Mucosa of stomach (tissue), 1 donor: ENCODE results near the gene CSNK1G3.

Experiments used
- H3K27me3 ChIP-seq: one replicate; pipeline ENCODE4 v1.7.0; 2013; ENCODE audit warnings: mild to moderate bottlenecking, low read length; ENCODE audit not compliant: control insufficient read depth, insufficient read depth
- H3K36me3 ChIP-seq: one replicate; pipeline ENCODE4 v1.7.0; 2013; ENCODE audit warnings: low read length; ENCODE audit not compliant: control insufficient read depth, insufficient read depth
- H3K4me1 ChIP-seq: one replicate; pipeline ENCODE4 v1.7.0; 2013; ENCODE audit warnings: mild to moderate bottlenecking, low read length; ENCODE audit not compliant: control insufficient read depth, insufficient read depth
- H3K4me3 ChIP-seq: one replicate; pipeline ENCODE4 v1.7.0; 2013; ENCODE audit warnings: low read length
- H3K9ac ChIP-seq: one replicate; pipeline ENCODE4 v1.7.0; 2013; ENCODE audit warnings: mild to moderate bottlenecking, low read length, moderate library complexity
- H3K9me3 ChIP-seq: one replicate; pipeline ENCODE4 v1.7.0; 2013; ENCODE audit warnings: mild to moderate bottlenecking, low read length, moderate library complexity; ENCODE audit not compliant: control insufficient read depth
- donor health status: Pancreatic carcinoma.

The CSNK1G3 gene

DNA sequence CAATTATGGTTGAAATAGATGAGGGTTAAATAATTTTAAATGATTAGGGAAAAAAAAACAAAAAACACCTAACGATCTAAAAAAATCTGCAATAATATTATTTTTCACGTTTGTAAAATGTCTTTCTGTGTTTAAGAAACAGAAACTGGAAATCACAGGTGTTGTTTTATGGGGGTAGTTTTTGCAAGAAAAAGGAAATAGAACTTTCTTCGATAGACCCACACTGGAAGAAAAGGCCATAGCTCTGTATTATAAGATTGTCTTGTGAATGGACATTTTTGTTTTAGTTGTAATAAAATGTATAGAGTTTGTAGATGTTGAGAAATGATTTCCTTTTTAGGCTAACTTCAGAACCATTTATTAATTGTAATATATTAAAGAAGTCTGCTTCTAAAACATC, 5.5 kb downstream of the CSNK1G3 start:
- H3K4me1 ChIP-seq = peaks cover 5% of the 10 kb centered on the region
- H3K36me3 ChIP-seq = no peaks in the 10 kb centered on the region
- H3K4me3 ChIP-seq = no peak overlapping the region
- no peak overlapping the region for H3K9ac ChIP-seq
- no peaks in the 10 kb centered on the region for H3K27me3 ChIP-seq
- H3K9me3 ChIP-seq = no peaks in the 10 kb centered on the region

DNA sequence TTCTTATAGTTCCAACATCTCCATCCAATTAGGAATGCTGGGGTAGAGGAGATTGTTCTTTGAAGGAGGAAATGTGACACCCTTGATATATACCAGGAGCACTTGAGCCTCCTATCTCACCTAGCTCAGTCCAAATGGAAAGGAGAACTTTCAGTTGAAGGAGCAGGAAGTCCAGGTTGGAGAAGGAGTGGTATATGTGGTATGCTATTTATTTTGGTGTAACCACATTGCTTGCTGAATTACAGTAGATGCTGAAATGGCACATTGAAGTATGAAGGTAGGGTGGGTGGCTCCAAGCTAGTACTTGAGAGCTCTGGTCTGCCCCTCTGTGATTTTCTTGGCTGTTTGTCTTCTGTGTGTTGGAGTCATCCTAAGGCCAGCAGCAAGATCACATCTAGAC, 6.1 kb downstream of the CSNK1G3 start:
- H3K27me3 ChIP-seq = no peaks in the 10 kb centered on the region
- no peaks in the 10 kb centered on the region for H3K9me3 ChIP-seq
- H3K4me3 ChIP-seq = no peak overlapping the region
- peaks cover 5% of the 10 kb centered on the region for H3K4me1 ChIP-seq
- no peaks in the 10 kb centered on the region for H3K36me3 ChIP-seq
- no peak overlapping the region for H3K9ac ChIP-seq

DNA sequence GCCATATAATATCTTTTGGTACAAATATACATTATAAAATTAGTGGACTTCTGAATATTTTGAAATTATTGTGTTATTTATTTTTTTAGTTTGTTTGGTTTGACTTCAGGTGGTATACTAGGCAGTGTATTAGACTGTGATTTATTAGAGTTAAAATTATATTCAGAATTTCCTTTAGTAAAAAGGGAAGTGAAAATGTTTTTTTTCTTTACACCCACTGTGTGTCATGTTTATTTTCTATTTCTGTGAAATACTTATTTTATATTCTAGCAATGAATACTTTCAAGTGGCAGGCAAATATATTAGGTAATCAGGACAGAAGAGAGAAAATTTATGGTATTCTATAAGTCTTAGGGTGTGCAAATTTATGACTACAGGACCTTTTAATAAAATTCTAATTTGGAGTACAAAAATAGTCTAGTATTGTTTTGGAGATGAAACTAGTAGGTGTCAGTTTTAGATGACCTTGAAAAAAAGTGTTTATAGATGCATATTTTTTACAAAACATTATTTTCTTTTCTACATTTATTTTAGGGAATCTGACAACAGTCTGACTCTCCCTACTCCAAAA, 8.8 kb downstream of the CSNK1G3 start:
- Histone ChIP-seq H3K27me3 (no peaks in the 10 kb centered on the region), H3K9ac (no peak overlapping the region), H3K4me1 (peaks cover 5% of the 10 kb centered on the region), H3K36me3 (no peaks in the 10 kb centered on the region), H3K4me3 (no peak overlapping the region), H3K9me3 (no peaks in the 10 kb centered on the region)

DNA sequence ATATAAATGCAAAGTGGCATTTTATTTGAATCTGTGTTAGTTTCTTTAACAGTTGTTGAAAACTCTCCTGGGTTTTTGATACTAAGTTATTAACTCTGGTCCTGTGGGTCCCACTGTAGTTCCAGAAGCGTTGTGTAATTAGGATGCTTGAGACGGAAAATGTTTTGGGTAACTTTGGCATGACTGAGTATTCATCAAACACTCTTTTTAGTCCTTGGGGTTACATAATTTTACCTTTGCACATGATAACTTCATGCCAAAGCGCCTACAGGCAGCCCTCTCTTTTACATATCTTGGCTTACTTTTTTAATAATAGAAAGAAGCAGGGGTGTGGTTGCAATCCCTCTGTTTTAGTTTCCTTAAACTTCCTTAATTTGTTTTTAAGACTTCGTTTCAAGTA, 12.2 kb downstream of the CSNK1G3 start:
- Histone ChIP-seq H3K4me1 (no peaks in the 10 kb centered on the region), H3K27me3 (no peaks in the 10 kb centered on the region), H3K9me3 (no peaks in the 10 kb centered on the region)

DNA sequence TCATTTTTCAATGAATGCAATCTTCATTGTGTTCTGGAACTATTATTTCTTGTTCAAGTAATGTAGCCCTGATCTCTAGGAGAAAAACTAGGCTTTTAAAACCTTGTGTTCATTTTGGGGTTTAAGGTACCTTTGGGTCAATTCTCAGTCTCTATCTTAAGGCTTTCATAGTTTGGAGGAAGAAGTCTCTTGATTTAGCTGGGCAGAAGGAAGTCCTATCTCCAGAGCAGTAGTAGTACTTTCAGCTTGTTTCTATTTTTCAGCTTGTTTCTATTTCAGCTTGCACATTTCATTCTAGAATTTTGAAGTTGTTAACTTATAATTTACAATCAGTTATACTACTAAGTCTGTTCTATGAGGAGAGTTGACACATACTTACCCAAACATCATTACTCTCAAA, 15.2 kb downstream of the CSNK1G3 start:
- Histone ChIP-seq H3K27me3 (no peaks in the 10 kb centered on the region), H3K9ac (no peak overlapping the region), H3K4me3 (no peak overlapping the region), H3K36me3 (no peaks in the 10 kb centered on the region), H3K4me1 (no peaks in the 10 kb centered on the region), H3K9me3 (no peaks in the 10 kb centered on the region)

More for the DNA sequence above, 12.2 kb downstream of the CSNK1G3 start:
- Histone ChIP-seq H3K36me3 (no peaks in the 10 kb centered on the region), H3K4me3 (no peak overlapping the region), H3K9ac (no peak overlapping the region)

DNA sequence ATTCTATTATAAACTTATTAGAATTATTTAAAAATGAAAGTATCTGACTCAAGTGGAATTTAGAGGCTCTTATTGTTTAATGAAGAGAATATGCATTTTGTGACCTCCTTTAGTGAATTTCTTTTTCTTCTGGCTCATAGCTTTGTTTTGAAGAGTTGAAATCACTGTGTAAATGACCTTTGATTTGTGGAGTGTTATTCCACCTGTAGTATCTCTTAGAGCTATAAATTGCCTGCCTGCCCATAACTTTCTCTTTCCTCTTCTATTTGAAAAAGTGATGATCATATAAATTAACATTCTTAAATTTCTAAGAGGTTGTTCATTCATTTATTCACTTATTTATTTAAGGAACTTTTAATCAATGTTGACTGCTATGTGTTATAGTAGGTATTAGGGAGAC, 16.1 kb downstream of the CSNK1G3 start:
- no peaks in the 10 kb centered on the region for H3K9me3 ChIP-seq
- H3K36me3 ChIP-seq = no peaks in the 10 kb centered on the region
- no peaks in the 10 kb centered on the region for H3K27me3 ChIP-seq
- H3K9ac ChIP-seq = no peak overlapping the region
- H3K4me3 ChIP-seq = no peak overlapping the region
- H3K4me1 ChIP-seq = no peaks in the 10 kb centered on the region

DNA sequence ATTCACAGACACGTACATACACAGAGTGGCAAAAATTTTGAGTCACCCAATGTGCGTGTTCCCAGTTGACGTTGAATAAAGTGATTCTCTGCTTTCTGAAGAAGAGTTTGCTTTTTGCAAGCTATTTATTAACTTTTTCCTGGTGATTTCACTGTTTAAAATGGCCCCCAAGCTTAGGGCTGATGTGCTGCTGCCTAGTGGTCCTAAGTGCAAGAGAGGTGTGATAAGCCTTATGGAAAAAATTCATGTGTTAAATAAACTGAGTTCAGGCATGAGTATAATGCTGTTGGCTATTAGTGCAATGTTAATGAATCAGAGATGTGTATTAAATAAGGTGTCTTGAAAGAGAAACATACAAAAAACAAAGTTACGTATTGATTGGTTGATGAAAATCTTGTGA, 16.9 kb downstream of the CSNK1G3 start:
- Histone ChIP-seq H3K9me3 (no peaks in the 10 kb centered on the region), H3K36me3 (no peaks in the 10 kb centered on the region), H3K9ac (no peak overlapping the region), H3K4me1 (no peaks in the 10 kb centered on the region), H3K27me3 (no peaks in the 10 kb centered on the region), H3K4me3 (no peak overlapping the region)

DNA sequence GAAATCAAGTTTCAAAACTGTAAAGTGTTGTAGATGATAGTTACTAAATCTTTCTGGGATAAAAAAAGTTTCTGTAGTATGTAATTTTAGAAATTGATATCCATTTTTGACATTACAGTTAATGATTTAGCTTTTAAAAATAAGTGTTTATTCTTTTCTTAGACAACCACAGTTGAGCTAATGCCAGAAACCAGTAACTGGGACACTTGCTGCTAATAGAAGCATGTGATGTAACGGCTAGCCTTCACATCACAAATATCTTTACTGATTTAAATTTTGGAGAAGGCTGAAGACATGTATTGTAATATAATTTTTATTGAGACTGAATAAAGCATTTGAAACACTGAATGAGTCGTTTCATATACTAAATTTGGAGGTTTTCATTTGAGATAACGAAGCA, 18.8 kb downstream of the CSNK1G3 start:
- H3K4me3 ChIP-seq = no peak overlapping the region
- no peaks in the 10 kb centered on the region for H3K9me3 ChIP-seq
- H3K36me3 ChIP-seq = no peaks in the 10 kb centered on the region
- no peak overlapping the region for H3K9ac ChIP-seq
- H3K27me3 ChIP-seq = no peaks in the 10 kb centered on the region
- H3K4me1 ChIP-seq = no peaks in the 10 kb centered on the region

DNA sequence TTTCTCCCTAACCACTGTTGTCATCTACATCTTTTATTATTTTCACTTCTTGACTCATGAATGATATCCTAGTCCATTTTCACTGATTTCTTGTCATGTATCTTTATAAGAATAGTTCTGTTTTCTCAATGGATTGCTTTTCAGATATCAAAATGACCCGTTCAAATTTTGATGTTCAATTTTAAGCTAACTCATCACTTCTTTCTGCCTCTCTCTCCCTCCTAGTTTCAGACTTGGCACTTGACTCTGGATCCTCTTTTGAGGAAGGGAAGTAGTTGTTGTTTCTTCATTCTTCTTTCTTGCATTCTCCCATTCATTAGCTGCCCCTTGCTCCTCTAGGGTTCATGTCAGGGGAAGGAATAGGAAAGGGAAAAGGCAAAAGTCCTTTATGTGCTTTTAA, 23.7 kb downstream of the CSNK1G3 start:
- no peak overlapping the region for H3K9ac ChIP-seq
- no peaks in the 10 kb centered on the region for H3K4me1 ChIP-seq

DNA sequence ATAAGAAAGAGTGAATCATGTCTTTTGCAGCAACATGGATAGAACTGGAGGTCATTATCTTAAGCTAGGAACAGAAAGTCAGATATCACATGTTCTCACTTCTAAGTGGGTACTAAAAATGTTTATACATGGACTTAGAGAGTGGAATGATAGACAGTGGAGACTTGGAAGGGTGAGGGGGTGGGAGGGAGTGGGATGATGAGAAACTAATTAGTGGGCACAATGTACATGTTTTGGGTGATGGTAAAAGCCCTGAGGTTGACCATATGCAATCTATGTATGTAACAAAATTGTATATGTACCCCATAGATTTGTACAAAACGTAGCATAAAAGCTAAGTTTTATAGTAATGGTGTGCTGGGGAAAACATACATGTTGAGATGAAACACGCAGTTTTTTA, 25.3 kb downstream of the CSNK1G3 start:
- Histone ChIP-seq H3K27me3 (no peaks in the 10 kb centered on the region), H3K9ac (no peak overlapping the region), H3K36me3 (no peaks in the 10 kb centered on the region), H3K4me1 (no peaks in the 10 kb centered on the region), H3K9me3 (no peaks in the 10 kb centered on the region), H3K4me3 (no peak overlapping the region)

More for the DNA sequence above, 23.7 kb downstream of the CSNK1G3 start:
- Histone ChIP-seq H3K9me3 (no peaks in the 10 kb centered on the region), H3K36me3 (no peaks in the 10 kb centered on the region), H3K27me3 (no peaks in the 10 kb centered on the region), H3K4me3 (no peak overlapping the region)

DNA sequence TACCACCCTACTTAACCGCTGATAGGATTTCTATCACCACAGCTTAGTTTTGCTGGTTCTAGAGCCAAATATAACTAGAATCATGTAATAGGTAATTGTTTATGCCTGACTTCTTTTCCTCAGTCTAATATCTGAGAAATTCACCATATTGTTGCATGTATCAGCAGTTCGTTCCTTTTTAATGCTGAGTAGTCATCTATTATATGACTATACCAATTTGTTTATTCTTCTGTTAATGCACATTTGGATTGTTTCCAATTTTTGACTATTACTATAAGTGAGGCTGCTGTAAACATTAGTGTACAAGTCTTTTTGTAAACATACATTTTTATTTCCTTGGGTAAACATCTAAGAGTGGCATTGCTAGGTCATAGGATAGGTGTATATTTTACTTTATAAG, 25.9 kb downstream of the CSNK1G3 start:
- no peaks in the 10 kb centered on the region for H3K4me1 ChIP-seq
- H3K27me3 ChIP-seq = no peaks in the 10 kb centered on the region
- no peak overlapping the region for H3K4me3 ChIP-seq
- no peak overlapping the region for H3K9ac ChIP-seq
- H3K36me3 ChIP-seq = no peaks in the 10 kb centered on the region
- H3K9me3 ChIP-seq = no peaks in the 10 kb centered on the region

DNA sequence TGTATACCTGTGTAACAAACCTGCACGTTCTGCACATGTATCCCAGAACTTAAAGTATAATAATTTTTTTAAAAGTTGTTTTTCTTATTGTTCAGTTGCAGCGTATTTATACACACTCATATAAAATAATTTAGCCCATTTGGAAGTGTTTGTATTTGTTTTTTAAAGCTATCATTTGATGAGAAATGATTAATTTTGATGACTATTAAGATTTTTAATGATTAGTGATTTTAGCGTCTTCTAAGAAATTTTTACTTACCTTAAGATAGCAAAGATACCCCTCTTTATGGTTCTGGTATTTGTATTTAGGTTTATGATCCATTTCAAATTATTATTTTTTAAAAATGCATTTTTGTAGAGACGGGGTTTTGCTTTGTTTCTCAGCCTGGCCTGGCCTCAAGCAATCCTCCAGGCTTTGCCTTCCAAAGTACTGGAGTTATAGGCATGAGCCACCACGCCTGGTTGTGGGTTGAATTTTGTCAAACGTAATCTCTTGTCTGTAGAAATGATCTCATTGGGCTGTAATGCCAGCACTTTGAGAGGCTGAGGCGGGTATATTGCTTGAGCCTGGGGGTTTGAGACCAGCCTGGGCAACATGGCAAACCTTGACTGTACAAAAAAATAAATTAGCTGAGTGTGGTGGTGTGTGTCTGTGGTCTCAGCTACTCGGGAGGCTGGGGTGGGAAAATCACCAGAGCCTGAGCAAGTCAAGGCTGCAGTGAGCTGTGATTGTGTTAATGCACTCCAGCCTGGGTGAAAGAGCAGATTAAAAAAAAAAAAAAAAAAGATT, 26.9 kb downstream of the CSNK1G3 start:
- Histone ChIP-seq H3K4me3 (no peak overlapping the region), H3K27me3 (no peaks in the 10 kb centered on the region), H3K9me3 (no peaks in the 10 kb centered on the region), H3K9ac (no peak overlapping the region), H3K4me1 (no peaks in the 10 kb centered on the region), H3K36me3 (no peaks in the 10 kb centered on the region)
